DMS53 (cell line): ENCODE results near the gene MBP.

ENCODE experiments used
- DNase-seq: peaks from one replicate; lab custom pipeline; 2025; lab: John Stamatoyannopoulos, UW

The MBP gene

GRCh38 chr18:77065221-77065981 lies 67.2 kb downstream of the MBP start:
- DNase-seq = peak; percentile 23

GRCh38 chr18:77063260-77063659 lies 69.3 kb downstream of the MBP start:
- no peak for DNase-seq

GRCh38 chr18:77062518-77063003 lies 70.0 kb downstream of the MBP start:
- no peak for DNase-seq

- no peak for DNase-seq
Observed at GRCh38 chr18:77061946-77062517, 70.6 kb downstream of the MBP start.

- DNase-seq = no peak
Observed at GRCh38 chr18:77061281-77061945, 71.2 kb downstream of the MBP start.

GRCh38 chr18:77060151-77060550 lies 72.4 kb downstream of the MBP start:
- DNase-seq = no peak

GRCh38 chr18:77059294-77059916 lies 73.2 kb downstream of the MBP start:
- peak; percentile 85 for DNase-seq

GRCh38 chr18:77058290-77058835 lies 74.2 kb downstream of the MBP start:
- DNase-seq = no peak

- DNase-seq = no peak
Observed at GRCh38 chr18:77057006-77057395, 75.6 kb downstream of the MBP start.

- no peak for DNase-seq
Observed at GRCh38 chr18:77056344-77057005, 76.1 kb downstream of the MBP start.

GRCh38 chr18:77055429-77056300 lies 76.9 kb downstream of the MBP start:
- DNase-seq = no peak

GRCh38 chr18:77054606-77055428 lies 77.8 kb downstream of the MBP start:
- peak; percentile 86 for DNase-seq

- DNase-seq = no peak
Observed at GRCh38 chr18:77054288-77054605, 78.3 kb downstream of the MBP start.

GRCh38 chr18:77053616-77054287 lies 78.8 kb downstream of the MBP start:
- no peak for DNase-seq

- DNase-seq = no peak
Observed at GRCh38 chr18:77052983-77053309, 79.6 kb downstream of the MBP start.

- DNase-seq = no peak
Observed at GRCh38 chr18:77052297-77052982, 80.1 kb downstream of the MBP start.

- DNase-seq = no peak
Observed at GRCh38 chr18:77051581-77052296, 80.8 kb downstream of the MBP start.

GRCh38 chr18:77049938-77050337 lies 82.6 kb downstream of the MBP start:
- no peak for DNase-seq
